GM18499 (cell line): ENCODE results near the gene ARHGDIB.
A peak's percentile ranks its signal among the peaks of the same experiment; 100 is the strongest.

Experiments used
- ATAC-seq: cut with Tn5 transposase; IDR thresholded peaks from one replicate; pipeline ENCODE4 v1.9.1; 2021; ENCODE audit warnings: moderate number of reproducible peaks; ENCODE audit not compliant: insufficient read depth, unreplicated experiment

ARHGDIB gene

GRCh38 chr12:14936224-14936861 is 25.1 kb downstream of the ARHGDIB start:
- ATAC-seq, result no peak

GRCh38 chr12:14935031-14935430 is 26.4 kb downstream of the ARHGDIB start:
- no peak for ATAC-seq

GRCh38 chr12:14934511-14934910 is 26.9 kb downstream of the ARHGDIB start:
- ATAC-seq, result no peak

GRCh38 chr12:14931791-14932560 is 29.4 kb downstream of the ARHGDIB start:
- ATAC-seq, result no peak

GRCh38 chr12:14931359-14931758 is 30.0 kb downstream of the ARHGDIB start:
- no peak for ATAC-seq

- ATAC-seq, result no peak
Observed at GRCh38 chr12:14930299-14930698, 31.1 kb downstream of the ARHGDIB start.

- no peak for ATAC-seq
Observed at GRCh38 chr12:14928931-14929330, 32.5 kb downstream of the ARHGDIB start.

- no peak for ATAC-seq
Observed at GRCh38 chr12:14927267-14927666, 34.1 kb downstream of the ARHGDIB start.

GRCh38 chr12:14924541-14924940 is 36.9 kb downstream of the ARHGDIB start:
- ATAC-seq, result no peak

GRCh38 chr12:14923944-14924343 is 37.5 kb downstream of the ARHGDIB start:
- no peak for ATAC-seq

GRCh38 chr12:14921218-14921617 is 40.2 kb downstream of the ARHGDIB start:
- ATAC-seq, result peak; percentile 58

GRCh38 chr12:14920475-14921126 is 40.8 kb downstream of the ARHGDIB start:
- peak; percentile 38 for ATAC-seq

GRCh38 chr12:14919455-14919854 is 41.9 kb downstream of the ARHGDIB start:
- no peak for ATAC-seq

- no peak for ATAC-seq
Observed at GRCh38 chr12:14915736-14916135, 45.7 kb downstream of the ARHGDIB start.

GRCh38 chr12:14913381-14913781 is 48.0 kb downstream of the ARHGDIB start:
- no peak for ATAC-seq

- ATAC-seq, result no peak
Observed at GRCh38 chr12:14911131-14911530, 50.3 kb downstream of the ARHGDIB start.

- ATAC-seq, result no peak
Observed at GRCh38 chr12:14910090-14910915, 51.1 kb downstream of the ARHGDIB start.

GRCh38 chr12:14907953-14908352 is 53.4 kb downstream of the ARHGDIB start:
- ATAC-seq, result no peak

GRCh38 chr12:14906114-14906513 is 55.3 kb downstream of the ARHGDIB start:
- ATAC-seq, result no peak

- ATAC-seq, result no peak
Observed at GRCh38 chr12:14905269-14906004, 56.0 kb downstream of the ARHGDIB start.
